Body of pancreas (tissue), 4 donors: ENCODE results near the gene NKX2-1.
A peak's percentile ranks its signal among the peaks of the same experiment; 100 is the strongest.

Source experiments
- CTCF ChIP-seq, 7 experiments: fragments of 450-650 bp in 4 of 7; fragments of 200-600 bp in 3 of 7; sonication (generic) in 3 of 7; IDR thresholded peaks; one replicate each; pipeline ENCODE4 v1.5.1; 2016 to 2019; ENCODE audit warnings: antibody characterized with exemption in 7 of 7
- POLR2A ChIP-seq, 3 donors: fragments of 450-650 bp; IDR thresholded peaks; one replicate each; pipeline ENCODE4 v1.6.1; 2016; ENCODE audit warnings: antibody characterized with exemption in 3 of 3, mild to moderate bottlenecking in 2 of 3

GRCh38 chr14:36520601-36521525, 831 bp upstream of the NKX2-1 start:
- TF ChIP-seq POLR2A (IDR thresholded peaks at IDR 0.05) (no peak), CTCF (IDR thresholded peaks at IDR 0.05) (peak in 4 of 7 experiments; percentile 10 to 25 (median 13))
